HEK293 (cell line): ENCODE results near the gene TSPAN17.
A peak's percentile ranks its signal among the peaks of the same experiment; 100 is the strongest.

Experiments used
- EGR2 ChIP-seq: fragments of 450-650 bp; formaldehyde crosslinking; IDR thresholded peaks from 2 replicates; pipeline ENCODE4 v1.5.1; 2016; ENCODE audit warnings: low read depth, missing biosample characterization, missing genetic modification characterization
- ELK4 ChIP-seq: IDR thresholded peaks from 2 replicates; pipeline ENCODE4 v1.6.1; 2011; ENCODE audit warnings: mild to moderate bottlenecking, low read depth, low read length, borderline replicate concordance
- GLI2 ChIP-seq: fragments of 450-650 bp; formaldehyde crosslinking; IDR thresholded peaks from 2 replicates; pipeline ENCODE4; 2017; ENCODE audit warnings: missing biosample characterization, missing genetic modification characterization, low read depth, borderline replicate concordance
- GLIS1 ChIP-seq: fragments of 450-650 bp; formaldehyde crosslinking; IDR thresholded peaks from 2 replicates; pipeline ENCODE4 v1.5.1; 2016; ENCODE audit warnings: missing biosample characterization, missing genetic modification characterization
- HOXA7 ChIP-seq: sonication (generic); formaldehyde crosslinking; IDR thresholded peaks from 2 replicates; pipeline ENCODE4 v1.8.1; 2022; ENCODE audit warnings: missing genetic modification reagents, borderline replicate concordance
- IKZF3 ChIP-seq: fragments of 450-650 bp; IDR thresholded peaks from 2 replicates; pipeline ENCODE4 v1.5.0; 2018; ENCODE audit warnings: missing biosample characterization, mild to moderate bottlenecking, missing genetic modification characterization, moderate library complexity
- MZF1 ChIP-seq: fragments of 450-650 bp; formaldehyde crosslinking; IDR thresholded peaks from 2 replicates; pipeline ENCODE4 v1.5.1; 2017; ENCODE audit warnings: missing biosample characterization, missing genetic modification characterization, borderline replicate concordance
- OSR2 ChIP-seq: fragments of 450-650 bp; formaldehyde crosslinking; IDR thresholded peaks from 2 replicates; pipeline ENCODE4 v1.5.1; 2016; ENCODE audit warnings: missing biosample characterization, missing genetic modification characterization
- PRDM4 ChIP-seq: fragments of 450-650 bp; formaldehyde crosslinking; IDR thresholded peaks from 2 replicates; pipeline ENCODE4 v1.5.1; 2017; ENCODE audit warnings: missing biosample characterization, missing genetic modification characterization
- SALL2 ChIP-seq: fragments of 450-650 bp; formaldehyde crosslinking; IDR thresholded peaks from 2 replicates; pipeline ENCODE4 v1.5.0; 2017; ENCODE audit warnings: missing biosample characterization, mild to moderate bottlenecking, missing genetic modification characterization, borderline replicate concordance
- SP2 ChIP-seq: fragments of 450-650 bp; formaldehyde crosslinking; IDR thresholded peaks from 2 replicates; pipeline ENCODE4 v1.5.1; 2016; ENCODE audit warnings: missing biosample characterization, missing genetic modification characterization
- YY1 ChIP-seq: fragments of 450-650 bp; formaldehyde crosslinking; IDR thresholded peaks from 2 replicates; pipeline ENCODE4 v1.5.1; 2018; ENCODE audit warnings: missing biosample characterization, missing genetic modification characterization
- ZBTB1 ChIP-seq: fragments of 450-650 bp; formaldehyde crosslinking; IDR thresholded peaks from 2 replicates; pipeline ENCODE4 v1.5.1; 2016; ENCODE audit warnings: missing biosample characterization, missing genetic modification characterization
- ZBTB21 ChIP-seq: fragments of 450-650 bp; formaldehyde crosslinking; IDR thresholded peaks from 2 replicates; pipeline ENCODE4 v1.5.1; 2017; ENCODE audit warnings: missing biosample characterization, missing genetic modification characterization
- ZBTB26 ChIP-seq: fragments of 450-650 bp; formaldehyde crosslinking; optimal IDR thresholded peaks from 2 replicates; pipeline ENCODE3; 2016; ENCODE audit warnings: missing biosample characterization, mild to moderate bottlenecking, missing genetic modification characterization
- ZBTB44 ChIP-seq: fragments of 450-650 bp; IDR thresholded peaks from 2 replicates; pipeline ENCODE4 v1.5.1; 2018; ENCODE audit warnings: missing biosample characterization, mild to moderate bottlenecking, missing genetic modification characterization
- ZBTB49 ChIP-seq: fragments of 450-650 bp; formaldehyde crosslinking; IDR thresholded peaks from 2 replicates; pipeline ENCODE4 v1.5.1; 2016; ENCODE audit warnings: missing biosample characterization, missing genetic modification characterization, low read depth
- ZIC2 ChIP-seq: fragments of 450-650 bp; formaldehyde crosslinking; IDR thresholded peaks from 2 replicates; pipeline ENCODE4 v1.5.1; 2016; ENCODE audit warnings: missing biosample characterization, missing genetic modification characterization
- ZNF155 ChIP-seq: fragments of 450-650 bp; formaldehyde crosslinking; IDR thresholded peaks from 2 replicates; pipeline ENCODE4 v1.5.1; 2016; ENCODE audit warnings: missing biosample characterization, missing genetic modification characterization
- ZNF24 ChIP-seq: fragments of 450-650 bp; formaldehyde crosslinking; IDR thresholded peaks from 2 replicates; pipeline ENCODE4 v1.5.1; 2016; ENCODE audit warnings: missing biosample characterization, missing genetic modification characterization
- ZNF26 ChIP-seq: fragments of 450-650 bp; formaldehyde crosslinking; IDR thresholded peaks from 2 replicates; pipeline ENCODE4 v1.5.1; 2016; ENCODE audit warnings: missing biosample characterization, missing genetic modification characterization
- ZNF292 ChIP-seq: fragments of 450-650 bp; formaldehyde crosslinking; IDR thresholded peaks from 2 replicates; pipeline ENCODE4 v1.5.1; 2016; ENCODE audit warnings: low read depth, missing biosample characterization, missing genetic modification characterization, borderline replicate concordance
- ZNF302 ChIP-seq: fragments of 450-650 bp; formaldehyde crosslinking; IDR thresholded peaks from 2 replicates; pipeline ENCODE4 v1.5.1; 2016; ENCODE audit warnings: missing biosample characterization, missing genetic modification characterization, low read depth
- ZNF423 ChIP-seq: fragments of 450-650 bp; formaldehyde crosslinking; IDR thresholded peaks from 2 replicates; pipeline ENCODE4 v1.5.1; 2016; ENCODE audit warnings: missing biosample characterization, missing genetic modification characterization
- ZNF510 ChIP-seq: fragments of 450-650 bp; formaldehyde crosslinking; IDR thresholded peaks from 2 replicates; pipeline ENCODE4 v1.5.1; 2018; ENCODE audit warnings: mild to moderate bottlenecking, missing genetic modification characterization, missing biosample characterization; ENCODE audit not compliant: insufficient replicate concordance
- ZNF555 ChIP-seq: fragments of 450-650 bp; formaldehyde crosslinking; conservative IDR thresholded peaks from 2 replicates; pipeline ENCODE4 v1.5.1; 2017; ENCODE audit warnings: missing biosample characterization, mild to moderate bottlenecking, missing genetic modification characterization, inconsistent platforms
- ZNF571 ChIP-seq: fragments of 450-650 bp; formaldehyde crosslinking; IDR thresholded peaks from 2 replicates; pipeline ENCODE4 v1.5.0; 2017; ENCODE audit warnings: missing biosample characterization, missing genetic modification characterization
- ZNF610 ChIP-seq: fragments of 450-650 bp; formaldehyde crosslinking; IDR thresholded peaks from 2 replicates; pipeline ENCODE4 v1.5.1; 2016; ENCODE audit warnings: missing biosample characterization, missing genetic modification characterization, borderline replicate concordance
- ZNF660 ChIP-seq: fragments of 450-650 bp; IDR thresholded peaks from 2 replicates; pipeline ENCODE4 v1.5.1; 2018; ENCODE audit warnings: missing biosample characterization, mild to moderate bottlenecking, missing genetic modification characterization
- ZNF843 ChIP-seq: fragments of 450-650 bp; formaldehyde crosslinking; IDR thresholded peaks from 2 replicates; pipeline ENCODE4 v1.5.1; 2016; ENCODE audit warnings: missing biosample characterization, missing genetic modification characterization

The TSPAN17 gene

GRCh38 chr5:176629853-176630680 lies 17.2 kb upstream of the TSPAN17 start, which contains the start of the genes EIF4E1B and SNCB (continued):
- TF ChIP-seq PRDM4 (tag by site-specific recombination): no peak
- TF ChIP-seq ZNF302 (tag by site-specific recombination): no peak
- TF ChIP-seq SP2 (tag by site-specific recombination): peak; percentile 65
- TF ChIP-seq ZBTB21 (tag by site-specific recombination): no peak
- TF ChIP-seq ZBTB49 (tag by site-specific recombination): no peak
- TF ChIP-seq ZNF555 (tag by site-specific recombination): no peak
- TF ChIP-seq EGR2: no peak
- TF ChIP-seq ZNF155 (tag by site-specific recombination): no peak
- TF ChIP-seq MZF1 (tag by site-specific recombination): no peak
- no peak for TF ChIP-seq GLI2 (tag by site-specific recombination)
- TF ChIP-seq ZNF843: no peak
- no peak for TF ChIP-seq ZBTB1 (tag by site-specific recombination)
- TF ChIP-seq ZBTB44: no peak
- no peak for TF ChIP-seq ZNF510 (tag by site-specific recombination)
- 0 out of 2 replicates have a peak, but pooled peaks have one; percentile 10 for TF ChIP-seq IKZF3 (tag by site-specific recombination)
- no peak; the same call in none of the 2 replicates for TF ChIP-seq ZNF660 (tag by site-specific recombination)
- TF ChIP-seq ZNF24 (tag by site-specific recombination): no peak
- no peak for TF ChIP-seq YY1 (tag by site-specific recombination)
- TF ChIP-seq ZNF26 (tag by site-specific recombination): no peak
- TF ChIP-seq ZNF423 (tag by site-specific recombination): peak; percentile 97
- TF ChIP-seq OSR2 (tag by site-specific recombination): no peak
- peak; percentile 67 for TF ChIP-seq ZIC2 (tag by site-specific recombination)
- peak; percentile 95; the same call in 1 of the 2 replicates for TF ChIP-seq GLIS1
- no peak for TF ChIP-seq ZNF571
- no peak for TF ChIP-seq ZNF610 (tag by site-specific recombination)
- no peak for TF ChIP-seq ELK4
- TF ChIP-seq ZNF292 (tag by site-specific recombination): no peak
- no peak for TF ChIP-seq SALL2
- TF ChIP-seq HOXA7 (CRISPR knock-in tag): no peak
- peak; percentile 73 for TF ChIP-seq ZBTB26 (tag by site-specific recombination)
